PC-9 (cell line): ENCODE data around the gene DKK3.

Source experiments
- EZH2 ChIP-seq: fragments of 200-600 bp; sonication (generic); IDR thresholded peaks from 2 replicates; pipeline ENCODE4 v1.8.0; 2017; ENCODE audit warnings: antibody characterized with exemption, low read depth
- TF ChIP-seq, protein P1 (sequence below): fragments of 200-600 bp; sonication (generic); conservative IDR thresholded peaks from 2 replicates; pipeline ENCODE4 v1.6.1; 2017; ENCODE audit warnings: mixed run types, antibody characterized with exemption, mild to moderate bottlenecking, moderate library complexity

DNA sequence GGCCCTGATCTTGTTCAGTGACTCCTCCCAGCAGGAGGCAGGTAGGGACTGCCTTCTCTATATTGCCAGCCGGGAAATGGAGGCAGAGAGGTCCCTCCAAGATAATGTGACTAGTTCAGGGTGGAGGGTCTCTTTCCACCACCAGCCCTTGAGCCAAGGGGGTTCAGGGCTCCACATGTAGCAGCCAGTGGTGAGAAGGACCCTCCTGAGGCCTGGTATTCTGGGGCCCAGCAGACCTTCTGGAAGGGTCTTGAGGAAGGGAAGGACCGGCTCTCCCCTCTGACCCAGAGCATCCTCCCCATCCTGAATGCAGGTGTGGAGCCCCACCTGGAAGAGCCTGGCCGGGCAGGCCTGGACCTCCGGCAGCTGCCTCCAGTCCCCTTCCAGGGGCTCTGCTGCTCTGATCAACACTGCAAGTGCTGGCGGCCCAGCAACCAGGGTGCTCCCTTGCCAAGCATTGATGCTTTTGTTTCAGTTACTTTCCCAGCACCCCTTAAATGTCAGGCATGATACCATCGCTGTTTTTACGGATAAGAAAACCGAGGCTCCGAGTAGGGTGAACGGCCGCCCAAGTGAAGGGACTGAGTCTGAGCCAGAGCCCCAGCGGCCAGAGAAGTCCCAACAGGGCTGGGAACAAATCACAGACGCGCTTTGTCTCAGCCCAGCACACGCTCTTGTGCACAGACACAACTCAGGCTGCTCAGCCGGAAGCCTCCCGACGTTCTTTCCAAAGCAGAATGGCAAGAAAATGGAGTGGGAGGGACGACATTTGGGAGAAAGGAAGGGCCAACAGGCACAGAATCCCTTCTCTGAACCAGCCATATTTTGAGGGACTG lies 38.8 kb downstream of the DKK3 start:
- TF ChIP-seq, protein P1, sequence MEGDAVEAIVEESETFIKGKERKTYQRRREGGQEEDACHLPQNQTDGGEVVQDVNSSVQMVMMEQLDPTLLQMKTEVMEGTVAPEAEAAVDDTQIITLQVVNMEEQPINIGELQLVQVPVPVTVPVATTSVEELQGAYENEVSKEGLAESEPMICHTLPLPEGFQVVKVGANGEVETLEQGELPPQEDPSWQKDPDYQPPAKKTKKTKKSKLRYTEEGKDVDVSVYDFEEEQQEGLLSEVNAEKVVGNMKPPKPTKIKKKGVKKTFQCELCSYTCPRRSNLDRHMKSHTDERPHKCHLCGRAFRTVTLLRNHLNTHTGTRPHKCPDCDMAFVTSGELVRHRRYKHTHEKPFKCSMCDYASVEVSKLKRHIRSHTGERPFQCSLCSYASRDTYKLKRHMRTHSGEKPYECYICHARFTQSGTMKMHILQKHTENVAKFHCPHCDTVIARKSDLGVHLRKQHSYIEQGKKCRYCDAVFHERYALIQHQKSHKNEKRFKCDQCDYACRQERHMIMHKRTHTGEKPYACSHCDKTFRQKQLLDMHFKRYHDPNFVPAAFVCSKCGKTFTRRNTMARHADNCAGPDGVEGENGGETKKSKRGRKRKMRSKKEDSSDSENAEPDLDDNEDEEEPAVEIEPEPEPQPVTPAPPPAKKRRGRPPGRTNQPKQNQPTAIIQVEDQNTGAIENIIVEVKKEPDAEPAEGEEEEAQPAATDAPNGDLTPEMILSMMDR, result no peak
- no peak for TF ChIP-seq EZH2
